Measurements from ENCODE around the gene TC2N.
"Not testable (repeated sequence)": the region's sequence is repeated elsewhere in the genome, so short reads cannot be mapped to it uniquely, and the experiment has no call there.

The TC2N gene

GRCh38 chr14:91835197-91835919 lies 32.0 kb downstream of the TC2N start:
- no peak for DNase-seq (ENCODE audit: low read depth in 3 of 3)

- no peak for DNase-seq (ENCODE audit: low read depth in 3 of 3)
Observed at GRCh38 chr14:91834571-91834970, 32.8 kb downstream of the TC2N start.

GRCh38 chr14:91831337-91831736 lies 36.0 kb downstream of the TC2N start:
- DNase-seq (ENCODE audit: low read depth in 3 of 3), result no peak

GRCh38 chr14:91830777-91831176 lies 36.6 kb downstream of the TC2N start:
- DNase-seq (ENCODE audit: low read depth in 3 of 3), result no peak

- no peak for DNase-seq (ENCODE audit: low read depth in 3 of 3)
Observed at GRCh38 chr14:91829511-91829910, 37.8 kb downstream of the TC2N start.

GRCh38 chr14:91827746-91828145 lies 39.6 kb downstream of the TC2N start:
- no peak for DNase-seq (ENCODE audit: low read depth in 3 of 3)

GRCh38 chr14:91817566-91818325 lies 49.6 kb downstream of the TC2N start:
- no peak for DNase-seq (ENCODE audit: low read depth in 3 of 3)

GRCh38 chr14:91814317-91814716 lies 53.0 kb downstream of the TC2N start:
- DNase-seq (ENCODE audit: low read depth in 3 of 3), result no peak

GRCh38 chr14:91810699-91811098 lies 56.6 kb downstream of the TC2N start:
- DNase-seq (ENCODE audit: low read depth in 3 of 3), result no peak

- DNase-seq (ENCODE audit: low read depth in 3 of 3), result no peak
Observed at GRCh38 chr14:91806716-91807115, 60.6 kb downstream of the TC2N start.

GRCh38 chr14:91806094-91806493 lies 61.2 kb downstream of the TC2N start:
- DNase-seq (ENCODE audit: low read depth in 3 of 3), result not testable (repeated sequence)

- DNase-seq (ENCODE audit: low read depth in 3 of 3), result no peak
Observed at GRCh38 chr14:91805659-91806058, 61.7 kb downstream of the TC2N start.

GRCh38 chr14:91801358-91801757 lies 66.0 kb downstream of the TC2N start:
- no peak for DNase-seq (ENCODE audit: low read depth in 3 of 3)

GRCh38 chr14:91796617-91797347 lies 70.6 kb downstream of the TC2N start:
- no peak for DNase-seq (ENCODE audit: low read depth in 3 of 3)

- no peak for DNase-seq (ENCODE audit: low read depth in 3 of 3)
Observed at GRCh38 chr14:91793704-91794103, 73.6 kb downstream of the TC2N start.

- DNase-seq (ENCODE audit: low read depth in 3 of 3), result no peak
Observed at GRCh38 chr14:91786188-91786587, 81.1 kb downstream of the TC2N start.

GRCh38 chr14:91780452-91780851 lies 86.9 kb downstream of the TC2N start:
- no peak for DNase-seq (ENCODE audit: low read depth in 3 of 3)

- no peak for DNase-seq (ENCODE audit: low read depth in 3 of 3)
Observed at GRCh38 chr14:91778217-91778616, 89.1 kb downstream of the TC2N start.

- DNase-seq (ENCODE audit: low read depth in 3 of 3), result no peak
Observed at GRCh38 chr14:91774140-91775096, 92.9 kb downstream of the TC2N start.

GRCh38 chr14:91770185-91770584 lies 97.2 kb downstream of the TC2N start:
- no peak for DNase-seq (ENCODE audit: low read depth in 3 of 3)

GRCh38 chr14:91755570-91756295 lies 111.6 kb downstream of the TC2N start:
- DNase-seq (ENCODE audit: low read depth in 3 of 3), result no peak
